ENCODE measurements around the gene HAUS8.

The HAUS8 gene

DNA sequence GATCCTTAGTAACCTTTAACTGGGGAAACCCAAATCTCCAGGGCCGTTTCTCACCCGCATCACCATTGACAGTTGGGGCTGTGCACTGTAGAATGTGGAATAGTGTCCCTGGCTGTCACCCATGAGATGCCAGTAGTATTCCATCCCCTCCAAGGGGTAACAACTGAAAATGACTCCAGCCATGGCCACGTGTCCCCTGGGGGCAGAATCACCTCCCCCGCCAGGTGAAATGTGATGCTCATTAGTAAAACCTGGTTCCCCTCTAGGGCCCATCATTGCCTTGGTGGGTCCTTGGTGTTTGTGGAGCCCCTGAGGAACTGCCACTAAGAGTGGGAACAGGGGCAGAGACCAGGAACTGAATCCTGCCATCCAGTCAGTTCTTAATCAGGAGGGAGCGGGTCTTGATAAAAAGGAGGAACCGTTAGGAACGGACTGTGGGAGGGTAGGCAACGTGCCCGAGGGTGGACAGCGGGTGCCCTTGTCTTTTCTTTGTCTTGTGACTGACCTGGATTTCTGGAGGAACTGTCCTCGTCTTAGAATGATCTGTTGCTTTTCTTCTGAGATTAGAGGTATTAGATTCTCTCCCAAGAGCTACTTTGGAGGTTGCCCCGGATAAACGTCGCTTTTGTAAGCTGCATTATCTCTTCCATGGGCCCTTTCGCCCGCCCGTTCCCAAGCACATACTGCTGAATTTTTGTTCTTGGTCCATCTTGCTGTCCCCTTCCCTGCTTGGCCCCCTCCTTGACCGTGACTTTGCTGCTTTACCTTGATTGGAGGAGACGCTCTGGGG lies 3.9 kb upstream of the HAUS8 start:
- H3K27ac ChIP-seq (ENCODE audit: low read depth, low read length) = peak overlapping the region; percentile 88
- peak overlapping the region; percentile 40 for H3K4me3 ChIP-seq (ENCODE audit: low read length)
- no peaks in the 10 kb centered on the region for H3K27me3 ChIP-seq (ENCODE audit: control insufficient read depth, insufficient read depth, low read length)
- peak overlapping the region; percentile 32 for H3K9ac ChIP-seq (ENCODE audit: low read length)
- H3K4me1 ChIP-seq (ENCODE audit: control insufficient read depth, insufficient read depth, low read length) = peaks cover 30% of the 10 kb centered on the region
- no peaks in the 10 kb centered on the region for H3K36me3 ChIP-seq (ENCODE audit: control insufficient read depth, insufficient read depth, low read length)

- Histone ChIP-seq H3K4me3 (ENCODE audit: low read length) (no peak overlapping the region), H3K36me3 (ENCODE audit: control insufficient read depth, insufficient read depth, low read length) (no peaks in the 10 kb centered on the region), H3K27ac (ENCODE audit: low read depth, low read length) (no peak overlapping the region), H3K4me1 (ENCODE audit: control insufficient read depth, insufficient read depth, low read length) (peaks cover 30% of the 10 kb centered on the region), H3K27me3 (ENCODE audit: control insufficient read depth, insufficient read depth, low read length) (no peaks in the 10 kb centered on the region), H3K9ac (ENCODE audit: low read length) (no peak overlapping the region)
Measured at GRCh38 chr19:17078036-17078919, 3.0 kb upstream of the HAUS8 start.

- H3K27ac ChIP-seq (ENCODE audit: low read depth, low read length) = no peak overlapping the region
Measured at GRCh38 chr19:17077447-17078028, 2.3 kb upstream of the HAUS8 start.

GRCh38 chr19:17076543-17076991 lies 1.3 kb upstream of the HAUS8 start:
- H3K4me1 ChIP-seq (ENCODE audit: control insufficient read depth, insufficient read depth, low read length) = peaks cover 22% of the 10 kb centered on the region
- H3K27me3 ChIP-seq (ENCODE audit: control insufficient read depth, insufficient read depth, low read length) = no peaks in the 10 kb centered on the region
- H3K27ac ChIP-seq (ENCODE audit: low read depth, low read length) = peak overlapping the region; percentile 85
- peaks cover 2% of the 10 kb centered on the region for H3K36me3 ChIP-seq (ENCODE audit: control insufficient read depth, insufficient read depth, low read length)
- H3K4me3 ChIP-seq (ENCODE audit: low read length) = peak overlapping the region; percentile 85
- peak overlapping the region; percentile 19 for H3K9ac ChIP-seq (ENCODE audit: low read length)

More at GRCh38 chr19:17077447-17078028, 2.3 kb upstream of the HAUS8 start:
- H3K4me3 ChIP-seq (ENCODE audit: low read length) = no peak overlapping the region
- H3K27me3 ChIP-seq (ENCODE audit: control insufficient read depth, insufficient read depth, low read length) = no peaks in the 10 kb centered on the region
- peaks cover 28% of the 10 kb centered on the region for H3K4me1 ChIP-seq (ENCODE audit: control insufficient read depth, insufficient read depth, low read length)
- no peak overlapping the region for H3K9ac ChIP-seq (ENCODE audit: low read length)
- H3K36me3 ChIP-seq (ENCODE audit: control insufficient read depth, insufficient read depth, low read length) = no peaks in the 10 kb centered on the region

GRCh38 chr19:17075864-17076542 lies 751 bp upstream of the HAUS8 start:
- H3K4me3 ChIP-seq (ENCODE audit: low read length) = peak overlapping the region; percentile 85
- H3K9ac ChIP-seq (ENCODE audit: low read length) = peak overlapping the region; percentile 74
- H3K27ac ChIP-seq (ENCODE audit: low read depth, low read length) = peak overlapping the region; percentile 85
- H3K36me3 ChIP-seq (ENCODE audit: control insufficient read depth, insufficient read depth, low read length) = peaks cover 2% of the 10 kb centered on the region
- no peaks in the 10 kb centered on the region for H3K27me3 ChIP-seq (ENCODE audit: control insufficient read depth, insufficient read depth, low read length)
- H3K4me1 ChIP-seq (ENCODE audit: control insufficient read depth, insufficient read depth, low read length) = peaks cover 22% of the 10 kb centered on the region

GRCh38 chr19:17074634-17075034 lies 618 bp downstream of the HAUS8 start:
- no peaks in the 10 kb centered on the region for H3K27me3 ChIP-seq (ENCODE audit: control insufficient read depth, insufficient read depth, low read length)
- peak overlapping the region; percentile 93 for H3K4me3 ChIP-seq (ENCODE audit: low read length)
- peaks cover 2% of the 10 kb centered on the region for H3K36me3 ChIP-seq (ENCODE audit: control insufficient read depth, insufficient read depth, low read length)
- peak overlapping the region; percentile 80 for H3K27ac ChIP-seq (ENCODE audit: low read depth, low read length)
- peaks cover 17% of the 10 kb centered on the region for H3K4me1 ChIP-seq (ENCODE audit: control insufficient read depth, insufficient read depth, low read length)
- H3K9ac ChIP-seq (ENCODE audit: low read length) = peak overlapping the region; percentile 70

DNA sequence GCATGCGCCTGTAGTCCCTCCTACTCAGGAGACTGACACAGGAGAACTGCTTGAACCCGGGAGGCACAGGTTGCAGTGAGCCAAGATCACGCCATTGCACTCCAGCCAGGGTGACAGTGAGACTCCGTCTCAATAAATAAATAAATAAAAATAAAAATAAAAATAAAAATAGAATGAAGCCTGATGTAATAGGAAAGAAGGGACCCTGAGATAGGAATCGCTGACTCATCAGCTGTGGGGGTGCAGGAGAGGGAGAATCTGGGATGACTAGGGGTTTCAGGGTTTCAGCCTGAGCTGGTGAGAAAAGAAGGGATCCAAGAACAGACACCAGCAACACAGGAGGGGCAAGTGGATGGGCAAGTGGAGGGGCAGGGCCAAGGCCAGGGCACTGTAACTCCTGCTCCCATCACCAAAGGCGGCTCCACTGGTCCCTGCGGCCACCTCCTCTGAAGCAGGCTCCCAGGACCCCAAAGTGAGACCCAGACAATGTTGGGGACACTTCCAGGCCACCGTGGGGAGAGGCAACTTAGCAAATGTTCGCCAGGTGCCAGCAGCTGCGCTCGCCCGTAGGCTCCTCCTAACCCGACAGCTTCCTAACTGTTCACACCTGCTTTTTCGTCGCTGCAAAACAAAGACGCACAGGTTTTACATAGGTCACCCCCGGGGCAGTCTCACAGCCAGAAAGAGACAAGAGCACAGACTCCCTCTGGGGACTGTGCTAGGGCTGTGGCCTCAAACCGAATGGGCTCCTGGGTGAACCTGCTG lies 1.2 kb downstream of the HAUS8 start:
- Histone ChIP-seq H3K36me3 (ENCODE audit: control insufficient read depth, insufficient read depth, low read length) (peaks cover 2% of the 10 kb centered on the region), H3K27ac (ENCODE audit: low read depth, low read length) (no peak overlapping the region), H3K9ac (ENCODE audit: low read length) (peak overlapping the region; percentile 70), H3K4me1 (ENCODE audit: control insufficient read depth, insufficient read depth, low read length) (peaks cover 12% of the 10 kb centered on the region), H3K27me3 (ENCODE audit: control insufficient read depth, insufficient read depth, low read length) (no peaks in the 10 kb centered on the region), H3K4me3 (ENCODE audit: low read length) (peak overlapping the region; percentile 93)

GRCh38 chr19:17070912-17071311 lies 4.3 kb downstream of the HAUS8 start:
- Histone ChIP-seq H3K9ac (ENCODE audit: low read length) (no peak overlapping the region), H3K27me3 (ENCODE audit: control insufficient read depth, insufficient read depth, low read length) (no peaks in the 10 kb centered on the region), H3K27ac (ENCODE audit: low read depth, low read length) (no peak overlapping the region), H3K4me3 (ENCODE audit: low read length) (no peak overlapping the region), H3K4me1 (ENCODE audit: control insufficient read depth, insufficient read depth, low read length) (peaks cover 6% of the 10 kb centered on the region), H3K36me3 (ENCODE audit: control insufficient read depth, insufficient read depth, low read length) (peaks cover 2% of the 10 kb centered on the region)

- peaks cover 6% of the 10 kb centered on the region for H3K4me1 ChIP-seq (ENCODE audit: control insufficient read depth, insufficient read depth, low read length)
- H3K4me3 ChIP-seq (ENCODE audit: low read length) = no peak overlapping the region
- no peak overlapping the region for H3K9ac ChIP-seq (ENCODE audit: low read length)
- H3K27me3 ChIP-seq (ENCODE audit: control insufficient read depth, insufficient read depth, low read length) = no peaks in the 10 kb centered on the region
- H3K36me3 ChIP-seq (ENCODE audit: control insufficient read depth, insufficient read depth, low read length) = peaks cover 2% of the 10 kb centered on the region
- no peak overlapping the region for H3K27ac ChIP-seq (ENCODE audit: low read depth, low read length)
Measured at GRCh38 chr19:17070421-17070820, 4.8 kb downstream of the HAUS8 start.

DNA sequence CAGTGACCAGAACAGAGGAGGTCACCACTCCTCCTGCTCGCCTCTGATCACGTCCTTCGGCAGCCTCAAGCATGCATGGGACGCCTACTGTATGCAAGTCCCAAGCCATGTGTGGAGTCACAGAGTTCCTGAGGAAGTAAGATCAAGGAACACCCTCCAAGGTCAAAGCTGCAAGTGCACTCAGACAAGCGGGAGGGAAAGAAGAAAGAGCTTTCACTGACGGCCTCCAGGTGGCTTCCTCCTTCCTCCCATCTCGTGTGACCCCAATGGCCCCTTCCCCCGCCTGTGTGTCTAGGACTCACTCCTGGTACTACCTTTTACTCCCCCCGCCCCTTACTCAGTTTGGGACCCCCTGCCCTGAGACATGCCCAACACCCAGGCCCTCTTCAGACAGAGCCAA lies 6.1 kb downstream of the HAUS8 start:
- H3K27ac ChIP-seq (ENCODE audit: low read depth, low read length) = no peak overlapping the region
- no peak overlapping the region for H3K9ac ChIP-seq (ENCODE audit: low read length)
- peaks cover 2% of the 10 kb centered on the region for H3K4me1 ChIP-seq (ENCODE audit: control insufficient read depth, insufficient read depth, low read length)
- no peaks in the 10 kb centered on the region for H3K27me3 ChIP-seq (ENCODE audit: control insufficient read depth, insufficient read depth, low read length)
- H3K36me3 ChIP-seq (ENCODE audit: control insufficient read depth, insufficient read depth, low read length) = peaks cover 2% of the 10 kb centered on the region
- H3K4me3 ChIP-seq (ENCODE audit: low read length) = no peak overlapping the region

GRCh38 chr19:17063428-17063827 lies 11.8 kb downstream of the HAUS8 start:
- no peak overlapping the region for H3K4me3 ChIP-seq (ENCODE audit: low read length)

More at GRCh38 chr19:17063428-17063827, 11.8 kb downstream of the HAUS8 start:
- H3K27ac ChIP-seq (ENCODE audit: low read depth, low read length) = no peak overlapping the region
- no peaks in the 10 kb centered on the region for H3K4me1 ChIP-seq (ENCODE audit: control insufficient read depth, insufficient read depth, low read length)
- H3K27me3 ChIP-seq (ENCODE audit: control insufficient read depth, insufficient read depth, low read length) = no peaks in the 10 kb centered on the region
- H3K9ac ChIP-seq (ENCODE audit: low read length) = no peak overlapping the region
- peaks cover 8% of the 10 kb centered on the region for H3K36me3 ChIP-seq (ENCODE audit: control insufficient read depth, insufficient read depth, low read length)
